Gastroesophageal sphincter (tissue), 3 donors: Measurements from ENCODE around the gene NOXO1.

Experiments used
- POLR2A ChIP-seq, 2 donors: fragments of 450-650 bp; IDR thresholded peaks; one replicate each; pipeline ENCODE4 v1.6.1; 2017; ENCODE audit warnings: antibody characterized with exemption in 2 of 2, mild to moderate bottlenecking in 2 of 2, moderate library complexity in 1 of 2
- POLR2AphosphoS5 ChIP-seq: sonication (generic); formaldehyde crosslinking; IDR thresholded peaks from one replicate; pipeline ENCODE4 v1.6.1; 2017; ENCODE audit warnings: antibody characterized with exemption
- TF ChIP-seq, protein P1 (sequence below), 4 experiments: fragments of 200-600 bp in 2 of 4; fragments of 450-650 bp in 2 of 4; sonication (generic) in 1 of 4; IDR thresholded peaks; one replicate each; pipeline ENCODE4 v1.5.1; 2017 to 2019; ENCODE audit warnings: antibody characterized with exemption in 4 of 4, mild to moderate bottlenecking in 2 of 4, moderate library complexity in 2 of 4

DNA sequence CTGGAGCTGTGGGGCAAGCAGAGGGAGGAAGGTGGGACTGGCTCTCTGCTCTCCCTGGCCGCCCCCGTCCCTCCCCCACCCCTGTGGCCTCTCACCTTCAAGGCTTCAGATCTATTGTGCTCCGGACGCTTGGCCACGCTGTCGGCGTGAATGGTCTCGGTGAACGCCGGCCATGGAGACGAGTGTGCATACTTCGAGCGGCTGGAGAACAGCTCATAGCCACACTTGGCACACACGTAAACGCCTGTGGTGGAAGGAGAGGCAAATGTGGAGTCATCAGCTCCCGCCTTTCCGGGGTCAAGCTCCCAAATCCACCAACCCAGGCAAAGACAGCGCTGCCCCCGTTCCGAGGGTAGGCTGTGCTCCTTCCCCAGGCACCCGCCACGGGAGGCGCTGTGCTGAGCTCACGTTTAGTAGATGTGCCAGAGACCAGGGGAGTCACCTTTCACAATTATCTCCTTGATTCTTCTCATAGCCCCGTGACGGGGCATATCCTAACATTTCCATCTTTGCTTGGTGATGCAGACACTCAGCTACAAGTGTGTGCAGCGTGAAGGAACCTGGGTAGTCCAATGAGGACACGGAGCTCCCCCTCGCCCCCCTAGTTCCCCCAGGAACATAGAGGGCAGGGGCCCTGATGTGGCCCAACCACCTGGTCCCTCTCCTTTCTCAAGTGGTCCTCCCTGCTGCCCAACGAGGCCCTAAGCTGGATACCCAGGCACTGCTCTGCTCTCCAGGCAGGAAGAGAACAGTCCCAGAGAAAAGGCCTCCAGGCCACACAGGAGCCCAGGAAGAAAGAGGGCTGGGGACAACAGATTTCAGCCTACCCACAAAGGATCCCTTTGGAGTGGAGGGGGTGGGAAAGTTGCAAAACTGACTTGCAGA, 39.9 kb downstream of the NOXO1 start:
- TF ChIP-seq, protein P1, sequence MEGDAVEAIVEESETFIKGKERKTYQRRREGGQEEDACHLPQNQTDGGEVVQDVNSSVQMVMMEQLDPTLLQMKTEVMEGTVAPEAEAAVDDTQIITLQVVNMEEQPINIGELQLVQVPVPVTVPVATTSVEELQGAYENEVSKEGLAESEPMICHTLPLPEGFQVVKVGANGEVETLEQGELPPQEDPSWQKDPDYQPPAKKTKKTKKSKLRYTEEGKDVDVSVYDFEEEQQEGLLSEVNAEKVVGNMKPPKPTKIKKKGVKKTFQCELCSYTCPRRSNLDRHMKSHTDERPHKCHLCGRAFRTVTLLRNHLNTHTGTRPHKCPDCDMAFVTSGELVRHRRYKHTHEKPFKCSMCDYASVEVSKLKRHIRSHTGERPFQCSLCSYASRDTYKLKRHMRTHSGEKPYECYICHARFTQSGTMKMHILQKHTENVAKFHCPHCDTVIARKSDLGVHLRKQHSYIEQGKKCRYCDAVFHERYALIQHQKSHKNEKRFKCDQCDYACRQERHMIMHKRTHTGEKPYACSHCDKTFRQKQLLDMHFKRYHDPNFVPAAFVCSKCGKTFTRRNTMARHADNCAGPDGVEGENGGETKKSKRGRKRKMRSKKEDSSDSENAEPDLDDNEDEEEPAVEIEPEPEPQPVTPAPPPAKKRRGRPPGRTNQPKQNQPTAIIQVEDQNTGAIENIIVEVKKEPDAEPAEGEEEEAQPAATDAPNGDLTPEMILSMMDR (IDR thresholded peaks at IDR 0.05), result no peak
- TF ChIP-seq POLR2A (IDR thresholded peaks at IDR 0.05) (no peak), POLR2AphosphoS5 (no peak)
